ENCODE measurements around the gene BLMH. TPM values are rescaled to one million over a fixed set of nuclear protein-coding genes. Genes with fewer than 3 reads are reported as not detected.

Gene BLMH
- total and polyA plus RNA-seq, 2 donors from 2014 or later, result 30.5 to 32.5 TPM

- intact Hi-C loops (cut with DNase I), result no loop called here
Measured at GRCh38 chr17:30321314-30321713, 29.6 kb upstream of the BLMH start.

GRCh38 chr17:30318155-30318554 is 26.4 kb upstream of the BLMH start:
- no peaks in the 10 kb centered on the region for H3K36me3 ChIP-seq (ENCODE audit: control insufficient read depth in 2 of 3, insufficient read depth in 3 of 3, low read length in 3 of 3)
- H3K4me3 ChIP-seq (ENCODE audit: low read length in 3 of 3), result no peak overlapping the region
- H3K27ac ChIP-seq (ENCODE audit: low read depth in 2 of 2, low read length in 2 of 2), result no peak overlapping the region
- H3K4me1 ChIP-seq (ENCODE audit: control insufficient read depth in 2 of 3, insufficient read depth in 2 of 3, low read depth in 1 of 3, low read length in 3 of 3), result no peaks in the 10 kb centered on the region
- FAIRE-seq (no peak), DNase-seq (no peak)
- no peak overlapping the region for H3K9ac ChIP-seq (ENCODE audit: low read length in 3 of 3)
- no peak for TF ChIP-seq CTCF (IDR thresholded peaks at IDR 0.05; ENCODE audit: borderline replicate concordance, extremely low read depth, insufficient read depth)
- intact Hi-C loops (cut with DNase I), result no loop called here
- H3K27me3 ChIP-seq (ENCODE audit: control insufficient read depth, insufficient read depth, low read length), result no peaks in the 10 kb centered on the region
- H3K9me3 ChIP-seq (ENCODE audit: control insufficient read depth in 2 of 3, insufficient read depth in 1 of 3, low read length in 3 of 3), result no peaks in the 10 kb centered on the region

More at GRCh38 chr17:30321314-30321713, 29.6 kb upstream of the BLMH start:
- TF ChIP-seq CTCF (IDR thresholded peaks at IDR 0.05; ENCODE audit: borderline replicate concordance, extremely low read depth, insufficient read depth), result no peak
- Histone ChIP-seq H3K4me1 (ENCODE audit: control insufficient read depth in 2 of 3, insufficient read depth in 2 of 3, low read depth in 1 of 3, low read length in 3 of 3) (no peaks in the 10 kb centered on the region), H3K27me3 (ENCODE audit: control insufficient read depth, insufficient read depth, low read length) (no peaks in the 10 kb centered on the region), H3K9me3 (ENCODE audit: control insufficient read depth in 2 of 3, insufficient read depth in 1 of 3, low read length in 3 of 3) (no peaks in the 10 kb centered on the region), H3K36me3 (ENCODE audit: control insufficient read depth in 2 of 3, insufficient read depth in 3 of 3, low read length in 3 of 3) (no peaks in the 10 kb centered on the region), H3K27ac (ENCODE audit: low read depth in 2 of 2, low read length in 2 of 2) (no peak overlapping the region), H3K4me3 (ENCODE audit: low read length in 3 of 3) (no peak overlapping the region), H3K9ac (ENCODE audit: low read length in 3 of 3) (no peak overlapping the region)
- no peak for DNase-seq
- no peak for FAIRE-seq

GRCh38 chr17:30316736-30317135 is 25.0 kb upstream of the BLMH start:
- no peak overlapping the region for H3K9ac ChIP-seq (ENCODE audit: low read length in 3 of 3)
- no peaks in the 10 kb centered on the region for H3K36me3 ChIP-seq (ENCODE audit: control insufficient read depth in 2 of 3, insufficient read depth in 3 of 3, low read length in 3 of 3)
- DNase-seq (no peak), FAIRE-seq (no peak)
- no peak overlapping the region for H3K27ac ChIP-seq (ENCODE audit: low read depth in 2 of 2, low read length in 2 of 2)
- H3K9me3 ChIP-seq (ENCODE audit: control insufficient read depth in 2 of 3, insufficient read depth in 1 of 3, low read length in 3 of 3), result no peaks in the 10 kb centered on the region
- H3K27me3 ChIP-seq (ENCODE audit: control insufficient read depth, insufficient read depth, low read length), result no peaks in the 10 kb centered on the region
- no peak for TF ChIP-seq CTCF (IDR thresholded peaks at IDR 0.05; ENCODE audit: borderline replicate concordance, extremely low read depth, insufficient read depth)
- no peak overlapping the region for H3K4me3 ChIP-seq (ENCODE audit: low read length in 3 of 3)
- intact Hi-C loops (cut with DNase I), result no loop called here
- H3K4me1 ChIP-seq (ENCODE audit: control insufficient read depth in 2 of 3, insufficient read depth in 2 of 3, low read depth in 1 of 3, low read length in 3 of 3), result no peaks in the 10 kb centered on the region

- H3K27ac ChIP-seq (ENCODE audit: low read depth in 2 of 2, low read length in 2 of 2), result no peak overlapping the region
- H3K4me3 ChIP-seq (ENCODE audit: low read length in 3 of 3), result no peak overlapping the region
- DNase-seq, result no peak
- intact Hi-C loops (cut with DNase I), result no loop called here
- TF ChIP-seq CTCF (IDR thresholded peaks at IDR 0.05; ENCODE audit: borderline replicate concordance, extremely low read depth, insufficient read depth), result no peak
- H3K4me1 ChIP-seq (ENCODE audit: control insufficient read depth in 2 of 3, insufficient read depth in 2 of 3, low read depth in 1 of 3, low read length in 3 of 3), result no peaks in the 10 kb centered on the region
- no peak overlapping the region for H3K9ac ChIP-seq (ENCODE audit: low read length in 3 of 3)
- no peaks in the 10 kb centered on the region for H3K36me3 ChIP-seq (ENCODE audit: control insufficient read depth in 2 of 3, insufficient read depth in 3 of 3, low read length in 3 of 3)
- FAIRE-seq, result no peak
- H3K27me3 ChIP-seq (ENCODE audit: control insufficient read depth, insufficient read depth, low read length), result no peaks in the 10 kb centered on the region
- H3K9me3 ChIP-seq (ENCODE audit: control insufficient read depth in 2 of 3, insufficient read depth in 1 of 3, low read length in 3 of 3), result no peaks in the 10 kb centered on the region
Measured at GRCh38 chr17:30315106-30315505, 23.4 kb upstream of the BLMH start.
